Aorta (tissue), 5 donors: ENCODE measurements around the gene SMTNL2. TPM values are rescaled to one million over a fixed set of nuclear protein-coding genes. Genes with fewer than 3 reads are reported as not detected.
"Not testable (repeated sequence)": the region's sequence is repeated elsewhere in the genome, so short reads cannot be mapped to it uniquely, and the experiment has no call there.

Experiments
- ATAC-seq: fragments of 200-7000 bp; cut with Tn5 transposase; one replicate; pipeline ENCODE4 v1.9.1; 2022; ENCODE audit warnings: moderate library complexity; ENCODE audit not compliant: low FRiP score
- DNase-seq, 2 donors: peaks; one replicate each; pipeline ENCODE4 v3.0.0-alpha.2; 2020
- H3K27ac ChIP-seq, 2 donors: one replicate each; pipeline ENCODE4 v1.5.1; 2013; ENCODE audit warnings: low read length in 2 of 2, mild to moderate bottlenecking in 2 of 2, moderate library complexity in 2 of 2, control low read depth in 1 of 2, inconsistent platforms in 1 of 2, low read depth in 1 of 2
- H3K27me3 ChIP-seq, 2 donors: one replicate each; pipeline ENCODE4 v1.6.1; 2013; ENCODE audit warnings: control low read depth in 1 of 2, low read length in 1 of 2, mild to moderate bottlenecking in 1 of 2, moderate library complexity in 1 of 2; ENCODE audit not compliant: insufficient read depth in 2 of 2, control insufficient read depth in 1 of 2
- H3K36me3 ChIP-seq, 2 donors: one replicate each; pipeline ENCODE4 v1.6.1; 2013; ENCODE audit warnings: control low read depth in 1 of 2, low read length in 1 of 2, mild to moderate bottlenecking in 1 of 2; ENCODE audit not compliant: insufficient read depth in 2 of 2, control insufficient read depth in 1 of 2
- H3K4me1 ChIP-seq, 2 donors: one replicate each; pipeline ENCODE4 v1.6.1; 2013; ENCODE audit warnings: low read length in 2 of 2, control low read depth in 1 of 2, mild to moderate bottlenecking in 1 of 2, moderate library complexity in 1 of 2; ENCODE audit not compliant: insufficient read depth in 2 of 2, control insufficient read depth in 1 of 2
- H3K4me3 ChIP-seq, 2 donors: one replicate each; pipeline ENCODE4 v1.5.1; 2013; ENCODE audit warnings: low read length in 2 of 2, control low read depth in 1 of 2, mild to moderate bottlenecking in 1 of 2
- H3K9me3 ChIP-seq: one replicate; pipeline ENCODE4 v1.6.1; 2013; ENCODE audit warnings: mild to moderate bottlenecking, low read length; ENCODE audit not compliant: control insufficient read depth
- WGBS, 2 donors: extraction: QIAGEN DNeasy Blood & Tissue Kit; methylation state at CpG; one replicate each; pipeline ENCODE4 v1.1.7; 2013; 5-methylcytosine and 5-hydroxymethylcytosine counted together
- intact Hi-C, 2 donors: fragments of 100-400 bp; cut with DNase I; formaldehyde crosslinking; loops; one replicate each; pipeline versions ENCODE4 v1.14.2 to v1.15.0; 2022
- polyA plus RNA-seq, 2 donors: library from polyadenylated mRNA; stranded (reverse); fragments of 200-250 nt; gene quantifications; one replicate each; pipeline ENCODE4 v1.2.3, GENCODE V29; 2013
- total RNA-seq, 2 donors: library from RNA; stranded (reverse); fragmentation: NEBNext Ultra II Directional; extraction: Animal tissue kit (Norgen Biotek cat#: 25700); gene quantifications; one replicate each; pipeline ENCODE4 v1.2.1, GENCODE V29; 2021
- donor health status: healthy with polysubstance abuse.
- donor health status: Bipolar disorder and iron deficiency.
- donor health status: DM: no; HTN: no; CAD: no.
- donor health status: DM: no; HTN: no; CAD: no.
- donor health status: DM: yes; HTN: yes; CAD: no.

SMTNL2 gene
- total and polyA plus RNA-seq, 4 donors, result 0.49 to 1.7 TPM; not detected in 2

DNA sequence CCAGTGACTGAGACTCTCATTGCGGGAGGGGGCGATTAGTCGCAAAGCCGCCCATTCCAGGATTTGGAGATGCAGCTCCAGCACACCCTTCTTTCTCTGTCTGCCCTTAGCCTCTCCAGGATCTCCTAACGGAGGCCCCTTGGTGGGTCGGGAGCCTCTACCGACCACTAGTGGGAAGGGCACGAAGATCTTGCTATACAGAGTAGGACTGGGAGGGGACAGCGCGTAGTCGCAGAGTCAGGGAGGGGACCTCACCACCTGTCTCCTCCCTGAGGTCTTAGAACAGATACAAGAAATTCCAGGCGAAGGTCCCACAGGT lies 588 bp upstream of the SMTNL2 start:
- H3K4me3 ChIP-seq, result no peak overlapping the region
- DNase-seq (no peak), ATAC-seq (peak; percentile 40)
- no peaks in the 10 kb centered on the region for H3K9me3 ChIP-seq
- WGBS, 2 donors, result 28% methylated on average over 12 of the region's 12 CpGs
- no peaks in the 10 kb centered on the region for H3K27me3 ChIP-seq
- H3K27ac ChIP-seq, result no peak overlapping the region
- intact Hi-C loops, result no loop called here
- H3K4me1 ChIP-seq, result no peaks in the 10 kb centered on the region
- H3K36me3 ChIP-seq, result no peaks in the 10 kb centered on the region

DNA sequence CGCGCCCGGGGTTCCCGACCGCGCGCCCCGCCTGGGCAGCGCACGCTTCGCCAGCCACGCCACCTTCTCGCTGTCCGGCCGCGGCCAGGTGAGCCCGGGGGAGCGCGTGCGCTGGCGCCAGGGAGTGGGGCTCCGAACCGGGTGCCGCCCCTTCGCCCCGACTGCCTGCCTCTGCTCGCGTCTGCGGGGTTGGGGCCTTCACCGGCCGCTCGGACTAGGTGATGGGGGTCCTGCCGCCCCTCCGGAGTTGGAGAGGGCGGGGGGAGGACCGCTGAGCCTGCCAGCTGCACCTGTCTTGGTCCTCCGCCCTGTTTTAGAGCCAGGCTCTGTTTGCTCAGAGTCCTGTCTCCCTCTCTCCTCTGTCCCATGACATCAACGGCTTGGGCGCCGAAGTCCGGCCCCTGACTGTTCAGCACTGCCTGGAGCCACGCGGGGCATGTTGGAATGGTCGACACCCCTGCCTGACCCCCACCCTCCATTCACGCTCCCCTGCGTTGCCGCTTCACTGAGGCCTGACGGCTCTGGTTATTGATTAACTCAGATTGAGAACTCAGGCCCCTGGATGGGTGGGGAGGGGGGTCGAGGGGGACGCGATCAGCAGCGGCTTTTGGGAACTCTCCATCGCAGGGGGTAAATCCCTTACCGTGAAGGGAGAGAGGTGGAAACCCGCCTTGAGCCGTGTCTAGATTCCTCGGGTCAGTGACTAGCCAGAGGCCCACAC lies 748 bp downstream of the SMTNL2 start:
- no peaks in the 10 kb centered on the region for H3K27me3 ChIP-seq
- no peaks in the 10 kb centered on the region for H3K4me1 ChIP-seq
- H3K4me3 ChIP-seq, result no peak overlapping the region
- H3K36me3 ChIP-seq, result no peaks in the 10 kb centered on the region
- 33 to 38% methylated on average over 41 to 57 of the region's 57 CpGs for WGBS, 2 donors
- H3K27ac ChIP-seq, result no peak overlapping the region
- intact Hi-C loops, result no loop called here
- peak; percentile 37 to 71 for DNase-seq
- no peak for ATAC-seq
- no peaks in the 10 kb centered on the region for H3K9me3 ChIP-seq

DNA sequence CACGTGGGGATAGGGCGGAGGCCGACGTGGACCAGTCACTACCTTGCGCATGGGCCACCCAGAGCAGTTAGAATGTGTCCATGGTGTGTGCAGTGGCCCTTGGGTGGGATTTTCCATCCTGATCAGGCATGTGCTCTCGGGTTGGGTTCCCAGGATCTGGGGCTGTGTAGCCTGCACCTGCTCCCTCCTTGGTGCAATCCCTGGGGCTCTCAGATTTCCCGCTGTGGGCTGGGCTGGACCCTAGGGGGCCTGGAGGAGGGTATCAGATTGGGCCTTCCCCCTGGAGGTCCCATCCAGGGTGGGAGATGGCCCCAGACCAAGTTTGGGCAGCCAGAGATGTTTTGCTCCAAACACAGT lies 1.3 kb downstream of the SMTNL2 start:
- no peak overlapping the region for H3K27ac ChIP-seq
- no peaks in the 10 kb centered on the region for H3K27me3 ChIP-seq
- ATAC-seq (no peak), DNase-seq (no peak)
- WGBS, 2 donors, result 90 to 94% methylated on average over 7 of the region's 7 CpGs
- no peak overlapping the region for H3K4me3 ChIP-seq
- intact Hi-C loops, result no loop called here
- no peaks in the 10 kb centered on the region for H3K4me1 ChIP-seq
- no peaks in the 10 kb centered on the region for H3K9me3 ChIP-seq
- no peaks in the 10 kb centered on the region for H3K36me3 ChIP-seq

DNA sequence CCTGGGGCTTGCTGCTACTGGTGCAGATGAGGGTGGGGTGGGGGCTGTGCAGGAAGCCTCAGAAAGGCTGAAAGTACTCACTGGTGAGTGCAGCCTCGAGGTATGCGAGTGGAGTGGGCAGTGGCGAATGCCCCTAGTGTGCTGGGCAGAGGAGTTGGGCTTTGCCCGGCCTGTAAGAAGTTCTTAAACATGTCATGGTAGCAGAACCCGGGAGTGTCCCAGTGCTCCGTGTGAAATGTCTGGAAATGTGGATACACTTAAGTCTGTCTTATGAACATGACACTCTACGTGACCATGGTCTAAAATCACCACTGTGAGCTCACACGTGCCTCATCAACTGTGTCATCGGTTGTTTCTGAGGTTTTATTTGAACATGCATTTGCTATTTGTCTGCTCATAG lies 1.7 kb downstream of the SMTNL2 start:
- no peak overlapping the region for H3K4me3 ChIP-seq
- H3K27ac ChIP-seq, result no peak overlapping the region
- no peaks in the 10 kb centered on the region for H3K4me1 ChIP-seq
- H3K9me3 ChIP-seq, result no peaks in the 10 kb centered on the region
- WGBS, 2 donors, result 90 to 98% methylated on average over 9 of the region's 9 CpGs
- DNase-seq (peak in 1 of 2 donors; percentile 5), ATAC-seq (no peak)
- H3K27me3 ChIP-seq, result no peaks in the 10 kb centered on the region
- H3K36me3 ChIP-seq, result no peaks in the 10 kb centered on the region
- intact Hi-C loops, result no loop called here

DNA sequence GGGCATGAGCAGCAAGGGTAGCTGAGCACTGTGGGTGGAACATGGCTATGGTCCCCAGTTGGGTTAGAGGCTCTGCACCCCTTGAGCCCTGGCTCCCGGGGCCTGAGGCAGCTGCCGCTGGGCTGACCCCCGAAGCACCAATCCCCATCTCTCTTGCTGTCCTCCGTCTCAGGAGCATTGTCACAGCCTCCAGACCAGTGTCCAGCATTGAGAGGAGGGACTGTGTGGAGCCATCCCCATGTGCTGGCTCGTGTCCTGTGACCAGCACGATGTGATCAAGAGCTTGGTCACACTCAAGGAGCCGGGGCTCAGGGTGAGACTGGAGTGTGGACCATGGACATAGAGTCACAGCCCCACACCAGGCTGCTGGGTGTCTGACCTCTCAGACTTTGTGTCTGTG lies 2.9 kb downstream of the SMTNL2 start:
- intact Hi-C loops, result no loop called here
- peak in 1 of 2 donors; percentile 21 for DNase-seq
- Histone ChIP-seq H3K4me3 (no peak overlapping the region), H3K27ac (no peak overlapping the region), H3K4me1 (no peaks in the 10 kb centered on the region), H3K36me3 (no peaks in the 10 kb centered on the region), H3K27me3 (no peaks in the 10 kb centered on the region), H3K9me3 (no peaks in the 10 kb centered on the region)
- no peak for ATAC-seq
- whole genome bisulfite sequencing, 2 donors, result 96 to 98% methylated on average over 7 of the region's 7 CpGs

DNA sequence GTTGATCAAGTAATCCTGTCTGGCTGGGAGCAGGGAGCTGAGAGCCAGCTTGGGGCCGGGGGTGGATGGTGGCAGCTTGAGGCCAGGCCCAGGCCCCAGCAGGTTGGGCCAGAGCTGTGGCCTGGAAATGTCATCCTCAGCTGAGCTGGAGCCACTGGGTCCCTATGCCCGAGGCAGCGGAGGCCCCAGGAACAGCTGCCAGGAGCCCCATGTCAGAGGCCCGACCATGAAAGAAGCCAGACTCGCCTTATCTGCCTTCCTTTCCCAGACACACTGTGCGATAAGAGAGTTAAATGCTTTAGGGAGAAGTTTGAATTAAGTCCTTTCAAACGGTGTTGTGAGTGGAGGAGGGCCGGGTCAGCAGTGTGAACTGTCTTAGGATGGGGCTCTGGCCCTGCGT lies 3.5 kb downstream of the SMTNL2 start:
- Histone ChIP-seq H3K36me3 (no peaks in the 10 kb centered on the region), H3K4me1 (no peaks in the 10 kb centered on the region), H3K27ac (no peak overlapping the region), H3K27me3 (no peaks in the 10 kb centered on the region), H3K4me3 (no peak overlapping the region), H3K9me3 (no peaks in the 10 kb centered on the region)
- WGBS, 2 donors, result 59 to 61% methylated on average over 9 of the region's 9 CpGs
- ATAC-seq, result no peak
- intact Hi-C loops, result no loop called here
- DNase-seq, result peak in 1 of 2 donors; percentile 21

DNA sequence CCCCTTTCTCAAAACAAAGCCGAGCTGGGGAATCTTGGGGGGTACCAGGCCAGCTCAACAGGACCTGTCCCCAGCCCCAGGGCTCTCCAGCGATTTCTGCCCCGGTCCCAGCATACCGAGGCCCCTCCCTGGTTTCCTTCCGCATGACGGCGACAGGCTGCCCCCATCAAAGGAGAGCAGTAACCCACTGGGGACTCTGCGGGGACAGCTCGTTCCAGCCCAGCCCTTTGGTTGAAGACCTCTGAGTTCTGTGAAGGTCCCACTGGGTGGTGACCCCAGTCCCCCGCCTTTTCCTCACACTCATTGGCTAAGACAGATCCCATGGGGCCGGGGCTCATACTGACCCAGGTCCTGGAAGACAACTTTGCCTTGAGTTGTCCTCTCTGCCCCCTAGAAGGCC lies 4.1 kb downstream of the SMTNL2 start:
- intact Hi-C loops, result no loop called here
- ATAC-seq (no peak), DNase-seq (peak; percentile 32 to 70)
- H3K4me1 ChIP-seq, result no peaks in the 10 kb centered on the region
- H3K36me3 ChIP-seq, result no peaks in the 10 kb centered on the region
- no peaks in the 10 kb centered on the region for H3K27me3 ChIP-seq
- H3K9me3 ChIP-seq, result no peaks in the 10 kb centered on the region
- H3K27ac ChIP-seq, result no peak overlapping the region
- WGBS, 2 donors, result 88% methylated on average over 11 of the region's 11 CpGs
- H3K4me3 ChIP-seq, result no peak overlapping the region

DNA sequence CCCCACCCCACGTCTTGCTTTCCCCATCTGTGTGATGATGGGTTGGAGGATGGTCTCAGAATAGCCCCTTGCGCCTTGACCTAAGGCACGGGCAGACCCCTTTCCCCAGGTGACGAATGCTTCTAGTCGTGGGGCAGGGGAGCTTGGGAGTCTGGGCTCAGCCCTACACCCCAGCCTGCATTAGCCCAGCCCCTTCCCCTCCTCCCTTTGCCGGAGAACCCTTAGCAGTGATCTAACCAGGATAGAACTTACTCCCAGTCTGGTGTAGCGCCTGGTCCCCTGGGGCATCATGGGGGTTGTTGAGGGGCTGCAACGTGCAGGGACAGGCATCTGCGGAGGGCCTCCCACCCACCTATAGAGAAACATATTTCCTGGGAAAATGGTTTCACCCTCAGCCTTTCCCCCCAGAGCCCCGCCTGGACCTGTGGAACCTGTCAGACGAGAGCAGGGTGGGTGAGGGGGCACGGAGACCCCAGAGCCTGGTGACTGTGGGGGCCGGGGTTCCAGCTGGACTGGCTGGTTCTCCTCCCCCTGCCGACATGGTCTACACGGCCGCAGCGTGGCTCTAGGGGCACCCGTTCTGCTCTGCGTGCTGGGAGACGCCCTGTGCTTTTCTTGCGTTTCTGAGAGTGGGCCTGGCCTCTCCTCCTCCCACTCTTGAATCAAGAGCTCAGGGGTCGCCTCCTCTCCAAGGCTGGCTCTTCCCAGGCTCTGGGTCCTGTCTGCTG lies 4.7 kb downstream of the SMTNL2 start:
- peak in 1 of 2 donors; percentile 34 for DNase-seq
- Histone ChIP-seq H3K27me3 (no peaks in the 10 kb centered on the region), H3K4me1 (no peaks in the 10 kb centered on the region), H3K27ac (no peak overlapping the region), H3K36me3 (no peaks in the 10 kb centered on the region), H3K9me3 (no peaks in the 10 kb centered on the region), H3K4me3 (no peak overlapping the region)
- 85 to 90% methylated on average over 22 of the region's 22 CpGs for WGBS, 2 donors
- intact Hi-C loops, result no loop called here
- ATAC-seq, result no peak

DNA sequence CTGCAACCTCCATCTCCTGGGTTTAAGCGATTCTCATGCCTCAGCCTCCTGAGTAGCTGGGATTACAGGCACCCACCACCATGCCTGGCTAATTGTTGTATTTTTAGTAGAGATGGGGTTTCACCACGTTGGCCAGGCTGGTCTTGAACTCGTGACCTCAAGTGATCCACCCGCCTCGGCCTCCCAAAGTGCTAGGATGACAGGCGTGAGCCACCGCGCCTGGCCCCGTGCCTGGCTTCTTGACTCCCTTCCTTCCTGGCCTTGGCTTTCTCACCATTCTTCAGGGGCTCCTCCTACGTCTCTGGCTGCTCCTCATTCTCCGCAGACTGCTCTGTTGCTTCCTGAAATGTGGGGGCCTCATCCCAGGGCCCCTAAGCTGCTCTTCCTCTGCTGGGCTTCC lies 5.7 kb downstream of the SMTNL2 start:
- H3K36me3 ChIP-seq, DNase-seq, ATAC-seq, H3K27ac ChIP-seq, H3K4me3 ChIP-seq, H3K9me3 ChIP-seq, intact Hi-C loops, H3K27me3 ChIP-seq, H3K4me1 ChIP-seq: not testable (repeated sequence)
- 74 to 77% methylated on average over 11 of the region's 11 CpGs for WGBS, 2 donors
